H1 (cell line): ENCODE results near the gene MYH10. TPM values are rescaled to one million over a fixed set of nuclear protein-coding genes. Genes with fewer than 3 reads are reported as not detected.
A peak's percentile ranks its signal among the peaks of the same experiment; 100 is the strongest.

Experiments used
- CTCF ChIA-PET: fragments of 300-600 bp; sonication (Branson Sonifier 250); formaldehyde crosslinking; loops from one replicate; lab custom pipeline; 2021; ENCODE audit not compliant: partially characterized antibody; lab: Charles Lee
- POLR2A ChIA-PET: fragments of 300-600 bp; sonication (Branson Sonifier 250); formaldehyde crosslinking; loops from one replicate; lab custom pipeline; 2021; ENCODE audit warnings: inconsistent platforms; ENCODE audit not compliant: partially characterized antibody; lab: Charles Lee
- DNase-seq, 2 experiments: peaks; one replicate each; pipeline versions ENCODE4 v3.0.0 to v3.0.0-alpha.2; 2010 to 2022; ENCODE audit warnings: low spot score in 2 of 2, low read depth in 1 of 2, mixed read lengths in 1 of 2
- FAIRE-seq: peaks from 2 replicates; lab custom pipeline; 2011; peaks lifted over from hg19 to GRCh38; lab: Jason Lieb, UNC
- H2AFZ ChIP-seq: 2 replicates; pipeline ENCODE4 v1.8.1; 2012; ENCODE audit warnings: low read length, inconsistent platforms
- H2AK5ac ChIP-seq: 2 replicates; pipeline ENCODE4 v1.6.1; 2013; ENCODE audit warnings: low read depth, low read length
- H2BK120ac ChIP-seq: replicated peaks from 2 replicates; pipeline ENCODE3; 2013; ENCODE audit warnings: low read depth, low read length, inconsistent platforms
- H2BK12ac ChIP-seq: 2 replicates; pipeline ENCODE4 v1.6.1; 2013; ENCODE audit warnings: low read depth, low read length
- H2BK15ac ChIP-seq: 2 replicates; pipeline ENCODE4 v1.6.1; 2013; ENCODE audit warnings: low read length
- H2BK20ac ChIP-seq: 2 replicates; pipeline ENCODE4 v1.6.1; 2013; ENCODE audit warnings: low read length
- H2BK5ac ChIP-seq: 2 replicates; pipeline ENCODE4 v1.6.1; 2013; ENCODE audit warnings: low read depth, low read length
- H3K14ac ChIP-seq: 2 replicates; pipeline ENCODE4 v1.6.1; 2013; ENCODE audit warnings: inconsistent platforms; ENCODE audit not compliant: insufficient read length
- H3K18ac ChIP-seq: 2 replicates; pipeline ENCODE4 v1.6.1; 2013; ENCODE audit warnings: low read length; ENCODE audit errors: extremely low read depth
- H3K23ac ChIP-seq: 2 replicates; pipeline ENCODE4 v1.6.1; 2013; ENCODE audit warnings: inconsistent platforms; ENCODE audit not compliant: insufficient read length
- H3K23me2 ChIP-seq: 2 replicates; pipeline ENCODE4 v1.6.1; 2013; ENCODE audit warnings: low read depth, low read length
- H3K27ac ChIP-seq: 2 replicates; pipeline ENCODE4 v1.6.1; 2011; ENCODE audit warnings: low read depth, low read length, inconsistent platforms
- H3K27me3 ChIP-seq, 4 experiments: replicated peaks in 1 of 4; 1 replicate in 1 of 4; 2 replicates in 3 of 4; pipeline versions ENCODE4 v1.6.1 to v1.8.1; 2011 to 2013; ENCODE audit warnings: low read length in 3 of 4, mild to moderate bottlenecking in 3 of 4, inconsistent platforms in 2 of 4, mixed read lengths in 2 of 4, moderate library complexity in 1 of 4; ENCODE audit not compliant: control insufficient read depth in 3 of 4, insufficient read depth in 3 of 4; ENCODE audit errors: extremely low read depth in 1 of 4
- H3K36me3 ChIP-seq, 4 experiments: 2 replicates each; pipeline versions ENCODE4 v1.6.1 to v1.8.1; 2011 to 2013; ENCODE audit warnings: mild to moderate bottlenecking in 4 of 4, low read length in 3 of 4, moderate library complexity in 2 of 4, control low read depth in 1 of 4, inconsistent platforms in 1 of 4; ENCODE audit not compliant: insufficient read depth in 4 of 4, control insufficient read depth in 2 of 4
- H3K4ac ChIP-seq: replicated peaks from 2 replicates; pipeline ENCODE3; 2013; ENCODE audit warnings: low read length, low read depth, mixed read lengths, inconsistent platforms; ENCODE audit not compliant: insufficient read length
- H3K4me1 ChIP-seq, 4 experiments: replicated peaks in 1 of 4; 1 replicate in 1 of 4; 2 replicates in 3 of 4; pipeline versions ENCODE4 v1.6.1 to v1.8.1; 2011 to 2013; ENCODE audit warnings: low read length in 3 of 4, inconsistent platforms in 2 of 4, mixed read lengths in 1 of 4; ENCODE audit not compliant: insufficient read depth in 4 of 4, control insufficient read depth in 3 of 4
- H3K4me2 ChIP-seq, 2 experiments: 2 replicates each; pipeline versions ENCODE4 v1.6.1 to v1.8.1; 2011 to 2013; ENCODE audit warnings: low read depth in 2 of 2, low read length in 2 of 2, control low read depth in 1 of 2, inconsistent platforms in 1 of 2, mild to moderate bottlenecking in 1 of 2; ENCODE audit not compliant: insufficient read depth in 1 of 2
- H3K4me3 ChIP-seq, 4 experiments: fragments of 200-600, 300-600 bp in 1 of 4; sonication (generic), shearing (Covaris generic), sonication (Bioruptor Twin) in 1 of 4; 2 replicates each; pipeline versions ENCODE4 v1.5.1 to v1.8.1; 2011 to 2016; ENCODE audit warnings: low read length in 4 of 4, low read depth in 3 of 4, control low read depth in 2 of 4, inconsistent platforms in 2 of 4, mild to moderate bottlenecking in 2 of 4, mixed read lengths in 1 of 4, moderate library complexity in 1 of 4; ENCODE audit not compliant: insufficient read depth in 2 of 4; ENCODE audit errors: extremely low read depth in 1 of 4
- H3K56ac ChIP-seq: replicated peaks from 2 replicates; pipeline ENCODE3; 2013; ENCODE audit warnings: low read depth, mild to moderate bottlenecking, mixed read lengths, low read length, inconsistent platforms; ENCODE audit not compliant: insufficient read length
- H3K79me1 ChIP-seq: 2 replicates; pipeline ENCODE4 v1.6.1; 2013; ENCODE audit warnings: low read depth, low read length, control low read depth
- H3K79me2 ChIP-seq, 2 experiments: 2 replicates each; pipeline versions ENCODE4 v1.6.1 to v1.8.1; 2012 to 2013; ENCODE audit warnings: low read length in 2 of 2, mild to moderate bottlenecking in 2 of 2, inconsistent platforms in 1 of 2; ENCODE audit not compliant: insufficient read depth in 2 of 2, control insufficient read depth in 1 of 2
- H3K9ac ChIP-seq, 4 experiments: replicated peaks in 1 of 4; 1 replicate in 1 of 4; 2 replicates in 3 of 4; pipeline versions ENCODE4 v1.6.1 to v1.8.1; 2011 to 2013; ENCODE audit warnings: low read depth in 3 of 4, low read length in 3 of 4, control low read depth in 2 of 4, mild to moderate bottlenecking in 2 of 4, moderate library complexity in 2 of 4, inconsistent platforms in 1 of 4; ENCODE audit errors: extremely low read depth in 1 of 4
- H3K9me3 ChIP-seq, 2 experiments: 2 replicates each; pipeline versions ENCODE4 v1.6.1 to v1.8.1; 2012 to 2013; ENCODE audit warnings: mild to moderate bottlenecking in 2 of 2, moderate library complexity in 2 of 2, control low read depth in 1 of 2, inconsistent platforms in 1 of 2, low read depth in 1 of 2, low read length in 1 of 2, mixed read lengths in 1 of 2; ENCODE audit not compliant: insufficient read depth in 2 of 2
- H4K20me1 ChIP-seq, 2 experiments: replicated peaks in 1 of 2; 2 replicates each; pipeline versions ENCODE3 to v1.8.1; 2011 to 2013; ENCODE audit warnings: inconsistent platforms in 2 of 2, low read length in 2 of 2, mild to moderate bottlenecking in 1 of 2; ENCODE audit not compliant: insufficient read depth in 2 of 2, control insufficient read depth in 1 of 2
- H4K5ac ChIP-seq: 2 replicates; pipeline ENCODE4 v1.6.1; 2013; ENCODE audit warnings: low read length, low read depth, mixed read lengths, inconsistent platforms; ENCODE audit not compliant: insufficient read length
- H4K8ac ChIP-seq: 2 replicates; pipeline ENCODE4 v1.8.0; 2013; ENCODE audit warnings: mild to moderate bottlenecking, moderate library complexity, low read length, inconsistent platforms; ENCODE audit not compliant: insufficient read depth; ENCODE audit errors: extremely low read depth
- H4K91ac ChIP-seq: replicated peaks from 2 replicates; pipeline ENCODE3; 2013; ENCODE audit warnings: low read length, mixed read lengths, inconsistent platforms; ENCODE audit not compliant: insufficient read length
- GABPA ChIP-seq: IDR thresholded peaks from 2 replicates; pipeline ENCODE4 v1.6.1; 2011; ENCODE audit warnings: mild to moderate bottlenecking, low read length, moderate library complexity, borderline replicate concordance; ENCODE audit not compliant: insufficient read depth
- WGBS, 2 experiments: shearing (Covaris generic) in 1 of 2; methylation state at CpG; one replicate each; pipeline versions ENCODE4 v1.1.6 to v1.1.7; 2013 to 2015; ENCODE audit warnings: low lambda C conversion rate in 2 of 2, mixed read lengths in 2 of 2, inconsistent platforms in 1 of 2, low coverage in 1 of 2, missing lambda C conversion rate in 1 of 2; ENCODE audit not compliant: insufficient replicate concordance in 2 of 2, insufficient coverage in 1 of 2, insufficient read length in 1 of 2; ENCODE audit errors: extremely low coverage in 1 of 2, missing lambda C conversion rate in 1 of 2; 5-methylcytosine and 5-hydroxymethylcytosine counted together
- polyA plus RNA-seq, 7 experiments: library from polyadenylated mRNA; depleted of rRNA in 3 of 7; stranded (reverse) in 5 of 7; unstranded in 2 of 7; fragments of >200 nt in 5 of 7; fragments of 200-250 nt in 2 of 7; gene quantifications; 1 replicate in 5 of 7; 2 replicates in 1 of 7; 4 replicates in 1 of 7; pipeline versions ENCODE4 v1.2.1 to v1.2.3, GENCODE V29; 2011 to 2013; ENCODE audit warnings: missing spikeins in 2 of 7, mixed read lengths in 2 of 7
- total RNA-seq: library from RNA; stranded (reverse); fragmentation: NEBNext Ultra II Directional; extraction: Animal tissue kit (Norgen Biotek cat#: 25700); gene quantifications from 2 replicates; pipeline ENCODE4 v1.2.1, GENCODE V29; 2021

MYH10 gene
- total and polyA plus RNA-seq, 2 of the 8 experiments (the other 6 are each of a cell fraction or from before 2014, with no cell fraction given): 64.1 to 289 TPM

GRCh38 chr17:8485491-8485890, 145.0 kb downstream of the MYH10 start:
- Histone ChIP-seq H4K20me1 (peaks cover 2 to 4% of the 10 kb centered on the region in 2 experiments), H2BK20ac (no peak overlapping the region), H2AK5ac (no peak overlapping the region), H3K23ac (no peak overlapping the region), H3K4ac (no peak overlapping the region), H3K4me2 (no peak overlapping the region), H3K4me3 (no peak overlapping the region), H3K9me3 (no peaks in the 10 kb centered on the region), H2BK12ac (no peak overlapping the region), H2BK5ac (no peak overlapping the region), H3K79me2 (no peaks in the 10 kb centered on the region), H4K5ac (no peak overlapping the region), H3K9ac (no peak overlapping the region), H2BK120ac (no peak overlapping the region), H4K91ac (no peak overlapping the region), H3K56ac (no peak overlapping the region), H3K4me1 (no peaks in the 10 kb centered on the region), H3K23me2 (no peaks in the 10 kb centered on the region), H4K8ac (no peak overlapping the region), H3K36me3 (peaks cover 48 to 96% (median 72%) of the 10 kb centered on the region in 4 experiments), H3K79me1 (no peaks in the 10 kb centered on the region; the same call in 1 of the 2 replicates), H2AFZ (no peak overlapping the region), H3K27ac (no peak overlapping the region), H2BK15ac (no peak overlapping the region), H3K14ac (no peak overlapping the region), H3K27me3 (no peaks in the 10 kb centered on the region), H3K18ac (no peak overlapping the region)
- POLR2A ChIA-PET: no interaction called here
- no peak for TF ChIP-seq GABPA
- DNase-seq (no peak), FAIRE-seq (peak; percentile 28)
- CTCF ChIA-PET: no interaction called here
- WGBS, 2 experiments: 60% methylated on average over 1 of the region's 1 CpG; no CpG with 5 or more reads in 1 of the 2 experiments
